Anterior cingulate cortex (tissue), 58 donors: Measurements from ENCODE around the gene WDFY4.

ENCODE experiments used
- DNase-seq, 58 donors: peaks; one replicate each; lab custom pipeline; 2025; lab: John Stamatoyannopoulos, UW

Gene WDFY4

DNA sequence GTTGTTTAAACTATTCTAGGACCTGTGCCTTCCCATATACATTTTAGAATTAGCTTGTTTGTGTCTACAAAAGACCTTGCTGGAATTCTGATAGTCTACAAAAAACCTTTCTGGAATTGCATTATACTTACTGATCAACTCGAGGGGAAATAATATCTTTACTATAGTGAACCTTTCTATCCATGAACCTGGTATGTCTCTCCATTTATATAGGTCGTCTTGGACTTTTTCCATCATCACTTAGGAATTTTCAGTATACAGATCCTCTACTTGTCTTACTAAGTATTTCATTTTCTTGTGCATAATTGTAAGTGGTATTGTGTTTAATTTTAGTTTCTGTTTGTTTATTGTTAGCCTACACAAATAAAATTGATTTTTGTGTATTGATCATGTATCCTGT lies 101.1 kb downstream of the WDFY4 start:
- DNase-seq, result no peak

DNA sequence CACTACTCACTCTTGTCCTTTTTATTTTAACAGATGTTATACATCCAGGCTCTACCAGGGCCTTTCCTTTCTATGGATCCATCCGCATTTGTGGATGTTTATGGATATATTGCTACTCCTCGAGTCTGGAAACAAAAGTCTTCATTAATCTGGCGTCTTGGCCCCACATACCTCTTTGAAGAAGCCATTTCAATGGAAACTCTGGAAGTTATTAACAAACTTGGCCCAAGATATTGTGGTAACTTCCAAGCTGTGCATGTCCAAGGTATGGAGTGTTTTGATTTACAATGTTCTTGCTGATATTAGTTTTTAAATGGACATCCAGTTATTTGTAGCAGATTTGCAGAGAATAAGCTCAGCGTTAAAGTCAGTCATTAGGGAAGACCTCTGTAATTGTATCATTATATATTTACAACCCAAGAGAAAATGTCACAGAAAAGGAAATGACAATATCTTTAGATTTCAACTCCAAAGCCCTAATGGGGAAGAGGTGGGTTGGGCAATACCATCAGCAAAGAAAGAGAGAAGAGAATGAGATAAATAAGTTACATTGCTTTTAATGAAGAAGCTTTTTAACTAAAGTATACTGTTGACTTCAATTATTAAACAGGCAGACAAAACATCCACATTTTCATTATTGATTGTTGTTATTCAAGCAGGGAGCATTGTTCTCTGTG lies 102.1 kb downstream of the WDFY4 start:
- DNase-seq, result no peak

DNA sequence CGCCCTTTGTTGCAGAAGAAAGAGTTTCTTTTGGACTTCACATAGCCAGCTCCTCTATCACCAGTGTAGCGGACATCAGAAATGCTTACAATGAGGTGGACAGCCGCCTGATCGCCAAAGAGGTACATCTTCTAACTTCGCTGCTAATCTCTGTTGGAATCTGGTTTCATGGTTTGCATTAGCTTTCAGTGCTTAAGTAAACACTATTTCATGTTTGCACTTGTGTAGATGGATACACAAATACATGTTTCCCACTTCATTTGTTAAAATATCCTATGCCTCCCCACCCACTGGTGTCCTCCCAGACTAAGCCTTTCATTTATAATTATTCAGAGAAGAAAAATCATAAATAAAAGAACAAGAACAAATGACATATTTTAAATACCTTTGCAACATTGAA lies 103.9 kb downstream of the WDFY4 start:
- DNase-seq, result no peak

DNA sequence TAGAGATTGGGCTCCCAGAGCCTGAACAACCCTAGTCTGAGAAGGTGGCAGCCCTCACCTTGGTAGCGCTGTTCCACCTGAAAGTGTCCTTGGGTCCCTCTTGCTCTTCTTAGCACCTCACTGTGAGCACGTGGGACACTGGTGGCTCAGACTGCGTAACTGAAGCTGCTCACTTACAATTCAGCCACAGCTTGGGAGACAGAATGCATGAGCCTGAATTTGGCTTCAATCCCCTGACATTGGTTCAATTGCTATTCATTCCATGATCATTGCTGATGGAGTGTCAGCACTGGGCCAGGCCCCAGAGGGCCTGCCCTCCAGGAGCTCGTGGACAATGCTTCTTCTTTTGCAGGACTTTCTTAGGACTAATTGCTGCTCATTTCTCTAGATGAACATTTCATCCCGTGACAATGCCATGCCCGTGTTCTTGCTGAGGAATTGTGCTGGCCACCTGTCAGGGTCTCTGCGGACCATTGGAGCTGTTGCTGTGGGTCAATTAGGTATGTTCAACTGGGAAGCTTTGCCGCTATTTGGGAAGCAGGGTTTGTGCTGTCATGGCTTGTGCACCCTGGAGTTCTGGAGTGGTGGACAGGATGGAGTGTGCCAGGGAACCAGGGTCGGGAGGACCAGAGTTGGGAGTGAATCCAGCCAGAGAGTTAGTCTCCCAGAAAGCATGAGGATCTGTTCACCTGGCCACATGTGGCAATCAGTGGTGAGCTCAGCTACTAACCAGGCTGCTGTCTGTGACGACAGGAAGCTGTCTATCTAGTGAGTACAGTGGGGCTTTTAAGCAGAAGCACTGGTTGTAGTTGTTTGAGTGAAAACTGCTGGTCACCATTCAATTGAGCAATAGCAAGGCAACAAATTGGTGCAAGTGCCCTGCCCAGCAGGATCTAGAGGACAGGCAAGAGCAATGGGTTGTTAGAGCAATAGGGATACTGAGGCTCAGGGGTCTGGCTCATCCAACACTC lies 105.1 kb downstream of the WDFY4 start:
- no peak for DNase-seq

DNA sequence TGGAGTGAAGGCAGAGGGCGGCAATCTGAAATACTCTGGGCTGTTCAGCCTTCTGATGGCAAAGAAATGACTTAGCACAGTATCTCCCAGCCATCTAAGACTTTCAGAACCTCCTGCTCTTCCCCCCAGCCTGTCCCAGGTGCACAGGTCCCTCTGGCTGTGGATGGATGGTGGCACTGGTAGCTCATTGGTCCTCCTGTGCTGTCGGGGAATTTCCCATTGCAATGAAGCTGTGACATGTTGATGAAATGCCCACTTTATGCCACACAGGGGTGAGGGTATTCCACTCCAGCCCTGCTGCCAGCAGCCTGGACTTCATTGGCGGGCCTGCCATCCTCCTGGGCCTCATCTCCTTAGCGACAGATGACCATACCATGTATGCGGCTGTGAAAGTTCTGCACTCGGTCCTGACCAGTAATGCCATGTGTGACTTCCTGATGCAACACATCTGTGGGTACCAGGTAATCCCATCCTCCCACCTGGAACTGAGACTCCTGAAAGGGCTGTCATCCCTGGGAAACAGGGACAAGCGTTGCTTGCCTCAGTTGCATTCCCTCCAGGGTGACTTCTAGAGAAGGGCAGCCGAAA lies 105.9 kb downstream of the WDFY4 start:
- no peak for DNase-seq

DNA sequence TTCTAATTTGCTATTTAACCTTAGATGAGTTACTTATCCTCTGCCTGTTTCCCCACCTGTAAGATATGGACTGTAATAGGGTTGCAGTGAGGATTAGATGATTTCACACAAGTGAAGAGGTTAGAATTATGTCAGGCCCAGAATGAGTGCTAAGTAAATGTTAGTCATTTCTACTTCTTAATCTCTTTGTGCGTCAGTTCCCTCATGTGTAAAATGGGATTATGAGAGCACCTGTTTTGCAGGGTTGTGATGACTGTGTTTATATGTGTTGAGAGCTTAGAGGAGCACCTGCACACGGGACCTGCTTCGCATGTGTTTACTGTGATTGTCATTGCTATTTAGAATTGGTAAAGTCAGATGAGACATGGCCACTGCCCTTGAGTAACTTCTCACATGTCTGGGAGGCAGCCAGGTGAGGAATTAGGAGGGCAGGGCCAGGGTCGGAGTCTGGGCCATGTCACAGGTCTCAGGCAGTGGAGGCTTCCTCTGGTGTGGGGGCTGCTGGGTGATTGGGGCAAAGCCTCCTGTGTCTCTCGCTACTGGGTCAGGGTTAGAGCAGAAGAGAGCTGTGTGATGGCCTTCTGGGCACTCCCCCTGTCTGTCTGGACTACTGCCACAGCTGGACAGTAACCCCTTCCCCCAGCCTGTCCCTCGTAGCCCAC lies 106.7 kb downstream of the WDFY4 start:
- DNase-seq, result no peak

DNA sequence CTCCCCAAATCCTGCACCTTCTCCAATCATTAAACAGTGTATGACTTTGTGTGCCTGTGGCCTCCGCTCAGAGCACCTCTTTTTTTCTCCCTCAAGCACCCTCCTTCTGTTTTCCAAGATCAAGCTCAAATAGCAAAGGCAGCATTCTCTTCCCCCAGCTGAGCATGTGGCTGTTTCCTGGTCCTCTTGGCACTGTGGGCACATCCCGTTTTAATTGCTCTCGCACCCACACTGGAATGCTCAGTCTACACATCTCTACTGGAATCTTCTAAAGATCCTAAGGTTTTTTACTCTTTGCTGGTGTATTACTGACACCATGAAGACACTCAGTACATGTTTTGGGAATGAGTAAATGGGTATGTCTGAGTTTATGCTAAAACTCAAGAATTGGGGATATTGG lies 107.4 kb downstream of the WDFY4 start:
- peak in 2 of 58 donors; percentile 4 to 12 for DNase-seq

DNA sequence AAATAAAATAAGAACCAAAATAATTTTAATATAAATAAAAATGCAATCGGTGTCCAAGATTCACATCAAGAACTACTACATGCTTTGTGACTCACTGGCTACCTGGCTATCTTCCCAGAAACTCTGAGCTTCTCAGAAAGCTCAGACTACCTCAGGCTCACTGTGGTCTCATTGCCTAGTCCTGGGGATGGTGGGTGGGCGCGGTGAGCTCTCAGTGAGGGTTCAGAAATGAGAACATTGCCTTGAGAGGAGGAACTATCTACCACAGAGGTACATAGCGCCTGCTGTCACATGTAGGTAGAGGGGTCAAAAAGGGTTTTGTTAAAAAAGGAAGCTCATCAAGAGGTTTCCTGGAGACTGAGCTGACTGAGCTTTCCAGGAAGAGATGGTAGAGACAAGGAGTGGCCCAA lies 108.0 kb downstream of the WDFY4 start:
- DNase-seq, result peak in 6 of 58 donors; percentile 9 to 23 (median 10)

DNA sequence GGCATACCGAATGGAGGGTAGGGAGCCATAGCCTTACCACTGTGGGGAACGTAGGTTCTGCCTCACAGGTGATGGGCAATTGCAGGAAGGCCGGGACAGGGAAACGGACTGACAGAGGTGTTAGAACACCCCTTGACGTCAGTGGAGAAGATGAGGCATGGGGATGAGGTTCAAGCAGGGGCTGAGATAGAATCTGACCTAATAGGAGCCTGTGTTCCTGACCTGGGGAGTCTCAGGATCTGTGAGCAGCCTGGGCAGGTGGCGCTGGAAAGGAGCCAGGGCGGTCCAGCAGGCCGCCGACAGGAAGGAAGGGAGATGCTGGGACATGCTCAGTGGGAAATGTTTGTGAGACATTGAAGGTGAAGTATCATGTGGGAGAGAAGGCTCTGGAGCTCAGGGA lies 109.4 kb downstream of the WDFY4 start:
- DNase-seq, result no peak

DNA sequence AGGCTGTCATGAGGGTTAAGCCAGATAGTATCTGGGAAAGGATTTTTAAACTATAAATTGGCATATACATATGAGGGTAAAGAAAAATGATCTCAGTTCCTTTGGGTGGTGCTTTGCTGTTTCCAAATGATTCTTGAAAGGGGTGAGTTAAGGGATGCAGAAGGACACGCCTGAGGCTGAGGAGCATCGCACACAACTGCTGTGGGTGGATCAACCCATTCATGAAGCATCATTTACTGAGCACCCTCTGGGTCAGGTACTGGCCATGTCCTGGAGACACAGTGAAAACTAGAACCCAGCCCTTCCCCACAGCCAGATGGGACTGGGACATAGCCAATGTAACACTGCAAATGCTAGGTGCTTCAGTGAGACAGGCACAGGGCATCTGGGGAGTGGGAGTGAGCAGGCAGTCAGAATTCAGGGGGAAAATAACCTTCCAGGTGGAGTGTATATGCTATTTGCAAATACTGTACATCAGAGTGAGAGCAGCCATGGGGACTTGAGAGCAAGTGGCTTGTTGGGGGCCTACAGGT lies 112.1 kb downstream of the WDFY4 start:
- no peak for DNase-seq

DNA sequence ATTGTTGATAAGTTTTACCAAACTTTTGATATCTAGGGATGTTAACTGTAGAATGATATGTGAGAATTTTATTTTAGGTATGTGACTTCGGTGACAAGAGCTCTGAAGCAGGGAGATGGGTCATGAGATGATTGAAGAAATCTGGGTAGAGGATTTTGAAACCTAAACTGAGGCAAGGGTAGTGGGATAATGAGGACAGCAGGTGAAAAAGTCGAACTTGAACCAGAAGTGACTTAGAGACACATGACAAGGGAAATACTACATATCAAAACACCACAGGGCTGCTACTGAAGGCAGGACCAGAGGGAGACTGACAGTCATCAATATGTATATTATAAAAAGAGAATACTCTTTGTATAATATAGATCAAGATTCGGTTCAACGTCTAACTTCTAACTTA lies 113.2 kb downstream of the WDFY4 start:
- DNase-seq, result no peak

DNA sequence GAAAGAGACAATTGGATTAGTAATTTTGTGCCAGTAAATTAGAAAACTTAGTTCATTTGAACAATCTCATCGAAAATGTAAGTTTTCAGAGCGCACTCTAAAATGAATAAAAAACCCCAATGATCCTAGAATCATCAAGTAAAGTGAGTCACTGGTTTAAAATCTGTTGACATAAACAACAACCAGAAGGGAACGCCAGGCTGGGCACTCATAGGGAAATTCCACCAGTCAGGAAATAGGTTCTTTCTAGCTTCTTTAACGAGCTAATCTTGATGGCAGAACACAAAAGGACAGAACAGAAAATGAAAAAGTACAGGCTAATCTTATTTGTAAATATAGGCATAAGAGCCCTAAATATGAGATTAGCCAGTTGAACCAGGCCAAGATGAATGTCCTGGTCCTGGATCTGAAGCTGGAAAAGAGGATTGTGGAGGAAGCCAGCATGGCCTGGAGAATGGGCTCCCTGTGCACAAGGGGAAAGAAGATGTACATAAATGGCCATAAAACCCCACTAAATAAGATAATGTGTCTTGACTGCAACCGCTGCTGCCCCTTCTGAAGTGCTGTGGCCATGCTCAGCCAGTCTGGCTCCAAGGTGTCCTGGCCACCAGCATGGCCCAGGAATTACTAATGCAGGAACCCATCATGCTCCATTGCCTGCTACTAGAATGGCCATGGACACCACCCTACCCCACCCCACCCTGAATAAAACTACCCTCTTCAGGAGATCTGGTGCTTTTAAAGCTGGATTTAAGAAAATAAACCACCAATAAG lies 114.0 kb downstream of the WDFY4 start:
- no peak for DNase-seq

DNA sequence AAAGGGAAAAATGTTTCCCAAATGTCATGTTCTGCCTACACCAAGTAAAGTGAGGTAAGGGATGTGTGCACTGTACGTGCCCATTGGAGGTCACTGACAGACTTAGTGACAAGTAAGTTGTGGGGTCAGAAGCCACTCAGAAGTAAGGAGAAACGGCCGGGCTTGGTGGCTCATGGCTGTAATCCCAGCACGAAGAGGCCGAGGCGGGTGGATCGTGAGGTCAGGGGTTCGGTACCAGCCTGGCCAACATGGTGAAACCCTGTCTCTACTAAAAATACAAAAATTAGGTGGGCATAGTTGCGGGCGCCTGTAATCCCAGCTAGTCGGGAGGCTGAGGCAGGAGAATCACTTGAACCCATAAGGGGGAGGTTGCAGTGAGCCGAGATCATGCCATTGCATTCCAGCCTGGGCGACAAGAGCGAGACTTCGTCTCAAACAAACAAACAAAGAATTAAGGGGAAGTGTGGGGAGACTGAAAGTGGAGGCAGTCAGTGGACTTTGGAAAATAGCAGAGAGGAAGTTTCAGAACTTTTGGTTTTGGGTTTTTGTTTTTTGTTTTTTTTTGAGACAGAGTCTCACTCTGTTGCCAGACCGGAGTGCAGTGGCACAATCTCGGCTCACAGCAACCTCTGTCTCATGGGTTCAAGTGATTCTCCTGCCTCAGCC lies 114.8 kb downstream of the WDFY4 start:
- DNase-seq, result no peak

DNA sequence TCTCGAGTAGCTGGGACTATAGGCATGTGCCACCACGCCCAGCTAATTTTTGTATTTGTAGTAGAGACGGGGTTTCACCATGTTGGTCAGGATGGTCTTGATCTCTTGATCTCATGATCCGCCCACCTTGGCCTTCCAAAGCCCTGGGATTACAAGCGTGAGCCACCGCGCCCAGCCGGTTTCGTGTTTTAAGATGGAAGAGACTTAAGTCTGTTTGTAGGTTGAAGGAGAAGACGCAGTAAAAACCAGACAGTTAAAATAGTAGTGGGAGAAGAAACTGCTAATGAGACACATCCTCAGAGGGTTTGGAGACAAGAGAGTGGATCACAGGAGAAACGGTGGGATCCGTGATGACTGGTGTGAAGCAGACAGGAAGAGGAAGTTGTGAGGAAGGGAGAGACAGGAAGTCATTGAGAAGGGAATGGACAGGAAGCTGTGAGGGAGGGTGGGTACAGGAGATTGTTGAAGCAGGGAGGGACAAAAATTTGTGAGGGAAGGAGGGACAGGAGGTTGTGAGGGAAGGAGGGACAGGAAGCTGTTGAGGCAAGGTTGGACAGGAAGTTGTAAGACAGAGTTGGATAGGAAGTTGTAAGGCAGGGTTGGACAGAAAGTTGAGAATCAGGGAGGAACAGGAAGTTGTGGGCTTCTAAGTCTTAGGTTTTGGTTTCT lies 115.5 kb downstream of the WDFY4 start:
- DNase-seq, result peak in 2 of 58 donors; percentile 10 to 33

DNA sequence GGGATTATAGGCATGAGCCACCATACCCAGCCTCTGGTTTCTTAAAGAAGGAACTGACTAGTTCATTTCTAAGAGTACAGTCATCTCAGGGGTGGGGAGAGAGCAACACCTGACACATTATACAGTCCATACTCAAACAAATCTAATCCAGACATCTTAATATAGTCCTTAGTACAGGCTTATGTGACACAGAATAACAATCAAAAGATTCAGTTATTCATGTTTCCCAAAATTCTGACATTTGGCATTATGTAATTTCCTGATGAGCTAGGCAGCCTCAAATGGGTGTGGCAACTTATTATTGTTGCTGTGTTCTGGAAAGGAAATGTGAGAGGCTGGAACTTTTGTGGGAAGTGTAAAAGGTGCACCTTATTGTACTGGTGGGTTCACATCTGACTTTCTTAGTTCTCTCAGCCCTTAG lies 116.3 kb downstream of the WDFY4 start:
- DNase-seq, result no peak

DNA sequence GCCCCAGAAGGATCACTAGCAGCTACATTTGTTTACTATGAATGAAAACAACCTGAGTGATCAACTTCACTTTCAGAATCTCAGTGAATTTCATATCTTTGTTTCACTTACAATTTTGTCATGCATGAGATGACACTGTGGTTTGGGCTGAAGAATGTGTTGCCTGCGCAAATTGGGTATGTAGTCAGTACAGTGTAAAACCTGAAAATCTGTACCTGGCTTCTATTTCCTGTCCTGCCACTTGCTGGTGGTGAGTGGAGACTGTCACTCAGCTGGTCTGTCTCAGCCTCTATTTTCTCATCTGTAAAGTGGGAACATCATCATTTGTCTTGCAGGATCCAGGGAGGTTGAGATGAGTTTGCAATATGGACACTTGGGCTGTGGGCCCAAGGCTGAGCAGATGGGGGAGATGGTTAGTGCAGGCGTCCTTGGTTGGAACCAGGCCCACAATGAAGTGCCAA lies 118.0 kb downstream of the WDFY4 start:
- no peak for DNase-seq

DNA sequence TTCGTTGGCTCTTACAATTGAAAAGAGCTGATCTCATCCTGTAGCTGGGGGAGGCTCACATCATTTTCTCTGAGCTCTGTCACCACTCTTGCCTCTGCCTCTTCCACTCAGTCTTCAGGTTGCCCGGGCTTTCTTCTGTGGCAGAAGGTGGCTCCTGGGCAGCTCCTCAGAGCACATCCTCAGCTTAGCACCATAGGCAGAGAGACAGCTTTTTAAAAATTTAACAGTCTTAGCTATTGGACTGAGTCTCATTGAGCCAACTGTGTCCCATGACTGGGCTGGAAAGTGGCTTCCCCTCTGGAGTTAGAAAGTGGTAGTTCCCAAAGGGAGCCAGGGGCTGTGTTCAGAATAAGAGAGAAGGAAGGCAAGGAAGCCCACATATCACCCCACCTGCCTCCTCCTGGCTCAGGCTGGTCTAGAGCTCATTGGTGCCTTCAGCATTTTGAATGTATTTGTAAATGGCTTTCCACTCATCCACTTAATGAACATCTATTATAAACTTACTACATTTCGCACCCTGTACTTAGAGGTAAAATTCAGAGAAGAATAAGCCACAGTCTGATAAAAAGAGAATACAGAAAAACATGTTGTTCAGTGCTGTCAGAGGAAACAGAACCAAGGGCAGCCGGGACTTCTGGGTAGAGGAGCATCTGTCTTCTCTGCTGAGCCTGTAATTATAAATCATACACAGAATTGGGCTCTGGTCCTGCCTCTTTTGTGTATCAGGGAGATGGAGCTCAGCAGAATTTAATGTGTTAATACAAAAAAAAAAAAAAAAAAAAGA lies 119.3 kb downstream of the WDFY4 start:
- no peak for DNase-seq

DNA sequence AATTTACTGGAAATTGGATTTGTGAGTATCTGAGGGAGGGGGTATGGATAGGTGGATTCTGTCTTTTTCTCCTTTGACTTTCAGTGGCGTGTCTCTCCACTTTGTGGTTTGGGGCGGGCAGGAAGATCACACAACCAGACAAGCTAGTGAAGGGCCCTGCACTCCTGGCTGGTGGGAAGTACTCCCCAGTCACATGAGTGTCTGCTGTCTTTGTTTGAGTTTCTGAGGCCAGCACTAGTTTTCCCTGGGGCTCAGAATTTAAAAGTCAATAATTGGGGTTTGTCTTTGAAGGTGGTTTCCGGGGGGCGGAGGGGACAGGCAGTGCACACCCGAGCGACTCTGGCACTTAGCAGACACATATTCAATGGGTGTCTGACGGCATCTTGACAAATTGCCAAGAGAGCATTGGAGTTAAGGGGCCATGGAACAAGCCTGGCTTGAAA lies 120.1 kb downstream of the WDFY4 start:
- DNase-seq, result peak in 2 of 58 donors; percentile 5 to 15
